CD14-positive monocyte (primary cell): ENCODE results near the gene GAK. TPM values are rescaled to one million over a fixed set of nuclear protein-coding genes. Genes with fewer than 3 reads are reported as not detected.
"Not testable (repeated sequence)": the region's sequence is repeated elsewhere in the genome, so short reads cannot be mapped to it uniquely, and the experiment has no call there.

Experiments used
- DNase-seq, 3 donors: peaks; one replicate each; pipeline ENCODE4 v3.0.0-alpha.2; 2011 to 2022
- H2AFZ ChIP-seq: 2 replicates; pipeline ENCODE4 v1.6.0; 2012; ENCODE audit warnings: mild to moderate bottlenecking, low read depth, low read length, inconsistent platforms; ENCODE audit not compliant: insufficient read depth, poor library complexity, severe bottlenecking
- H3K27ac ChIP-seq, 2 donors: 1 replicate in 1 of 2; 2 replicates in 1 of 2; pipeline ENCODE4 v1.5.1; 2012 to 2013; ENCODE audit warnings: low read length in 2 of 2, control low read depth in 1 of 2, inconsistent platforms in 1 of 2, low read depth in 1 of 2, mild to moderate bottlenecking in 1 of 2
- H3K27me3 ChIP-seq, 2 donors: one replicate each; pipeline versions ENCODE4 v1.6.0 to v1.6.1; 2011 to 2013; ENCODE audit warnings: low read length in 2 of 2; ENCODE audit not compliant: control insufficient read depth in 2 of 2, insufficient read depth in 2 of 2
- H3K36me3 ChIP-seq, 2 donors: replicated peaks in 1 of 2; 1 replicate in 1 of 2; 2 replicates in 1 of 2; pipeline versions ENCODE4 v1.5.1 to v1.6.1; 2012 to 2013; ENCODE audit warnings: low read length in 2 of 2, control low read depth in 1 of 2, inconsistent platforms in 1 of 2, mild to moderate bottlenecking in 1 of 2; ENCODE audit not compliant: insufficient read depth in 2 of 2, control insufficient read depth in 1 of 2
- H3K4me1 ChIP-seq, 2 donors: 1 replicate in 1 of 2; 2 replicates in 1 of 2; pipeline versions ENCODE4 v1.5.1 to v1.6.1; 2012 to 2013; ENCODE audit warnings: low read length in 2 of 2, control low read depth in 1 of 2, inconsistent platforms in 1 of 2, mild to moderate bottlenecking in 1 of 2, moderate library complexity in 1 of 2; ENCODE audit not compliant: insufficient read depth in 2 of 2, control insufficient read depth in 1 of 2
- H3K4me2 ChIP-seq: replicated peaks from 2 replicates; pipeline ENCODE3; 2012; ENCODE audit warnings: low read length, moderate library complexity, mild to moderate bottlenecking; ENCODE audit not compliant: poor library complexity, severe bottlenecking; ENCODE audit errors: extremely low read depth
- H3K4me3 ChIP-seq, 3 experiments: fragments of 200-600 bp in 1 of 3; sonication (generic) in 1 of 3; replicated peaks in 1 of 3; 1 replicate in 2 of 3; 2 replicates in 1 of 3; pipeline ENCODE4 v1.5.1; 2011 to 2013; ENCODE audit warnings: low read length in 3 of 3, mild to moderate bottlenecking in 3 of 3, control low read depth in 2 of 3, low read depth in 2 of 3, inconsistent platforms in 1 of 3, moderate library complexity in 1 of 3
- H3K79me2 ChIP-seq: 2 replicates; pipeline ENCODE4 v1.6.0; 2012; ENCODE audit warnings: mild to moderate bottlenecking, control low read depth, inconsistent platforms, low read length, moderate library complexity; ENCODE audit not compliant: insufficient read depth
- H3K9ac ChIP-seq: 2 replicates; pipeline ENCODE4 v1.6.0; 2017; ENCODE audit warnings: low read length, mild to moderate bottlenecking; ENCODE audit not compliant: insufficient read depth, poor library complexity, severe bottlenecking
- H3K9me3 ChIP-seq, 2 donors: replicated peaks in 1 of 2; 1 replicate in 1 of 2; 2 replicates in 1 of 2; pipeline versions ENCODE4 v1.5.1 to v1.6.1; 2012 to 2013; ENCODE audit warnings: low read length in 2 of 2, control low read depth in 1 of 2; ENCODE audit not compliant: control insufficient read depth in 1 of 2, insufficient read depth in 1 of 2
- H4K20me1 ChIP-seq: 2 replicates; pipeline ENCODE4 v1.6.0; 2012; ENCODE audit warnings: mild to moderate bottlenecking, low read length, control low read depth, moderate library complexity; ENCODE audit not compliant: insufficient read depth
- H3K27ac Mint-ChIP-seq, 7 donors: one replicate each; pipeline ENCODE4 v1.8.0; 2020; ENCODE audit warnings: mild to moderate bottlenecking in 7 of 7, mixed read lengths in 7 of 7, moderate library complexity in 6 of 7, inconsistent platforms in 2 of 7
- H3K27me3 Mint-ChIP-seq, 3 donors: one replicate each; pipeline ENCODE4 v1.8.0; 2021 to 2022; ENCODE audit warnings: low read depth in 3 of 3, mild to moderate bottlenecking in 3 of 3, mixed read lengths in 3 of 3, moderate library complexity in 3 of 3, inconsistent platforms in 1 of 3
- H3K36me3 Mint-ChIP-seq, 2 donors: one replicate each; pipeline ENCODE4 v1.8.0; 2020; ENCODE audit warnings: mixed read lengths in 2 of 2, inconsistent platforms in 1 of 2, mild to moderate bottlenecking in 1 of 2
- H3K4me1 Mint-ChIP-seq: one replicate; pipeline ENCODE4 v1.8.0; 2020; ENCODE audit warnings: mild to moderate bottlenecking, mixed read lengths
- H3K4me3 Mint-ChIP-seq, 2 donors: one replicate each; pipeline ENCODE4 v1.8.0; 2020; ENCODE audit warnings: mild to moderate bottlenecking in 2 of 2, mixed read lengths in 2 of 2, moderate library complexity in 1 of 2
- H3K9me3 Mint-ChIP-seq, 7 donors: one replicate each; pipeline ENCODE4 v1.8.0; 2020 to 2022; ENCODE audit warnings: mixed read lengths in 7 of 7, mild to moderate bottlenecking in 6 of 7, moderate library complexity in 6 of 7, inconsistent platforms in 2 of 7
- CTCF ChIP-seq: fragments of 200-600 bp; IDR thresholded peaks from one replicate; pipeline ENCODE4 v1.8.0; 2022; ENCODE audit warnings: antibody characterized with exemption, mild to moderate bottlenecking
- WGBS: methylation state at CpG from one replicate; pipeline ENCODE4 v1.1.5; 2013; ENCODE audit warnings: missing lambda C conversion rate; ENCODE audit not compliant: insufficient coverage; 5-methylcytosine and 5-hydroxymethylcytosine counted together
- intact Hi-C, 2 donors: fragments of 100-400 bp; cut with micrococcal nuclease; formaldehyde crosslinking; loops; one replicate each; pipeline versions ENCODE4 v1.15.0 to v1.15.1; 2023
- polyA plus RNA-seq, 3 donors: library from polyadenylated mRNA; depleted of rRNA in 1 of 3; unstranded in 2 of 3; stranded (reverse) in 1 of 3; fragments of 300-500 nt in 2 of 3; fragments of >200 nt in 1 of 3; fragmentation: Illumina TruSeq in 2 of 3; gene quantifications; 1 replicate in 2 of 3; 2 replicates in 1 of 3; pipeline ENCODE4 v1.2.3, GENCODE V29; 2012 to 2021

GAK gene
- polyA plus RNA-seq, 3 donors, result 40.3 to 88.7 (median 54.9) TPM

GRCh38 chr4:946103-946450, 14.0 kb upstream of the GAK start:
- H3K27me3 Mint-ChIP-seq, result peaks cover 0 to 14% (median 2%) of the 10 kb centered on the region in 3 donors
- Histone ChIP-seq H3K4me3 (no peak overlapping the region), H2AFZ (no peak overlapping the region), H4K20me1 (peaks cover 54% of the 10 kb centered on the region), H3K27ac (no peak overlapping the region), H3K9ac (no peak overlapping the region), H3K79me2 (peaks cover 20% of the 10 kb centered on the region), H3K4me2 (no peak overlapping the region), H3K27me3 (peaks cover 0 to 4% of the 10 kb centered on the region in 2 donors), H3K4me1 (no peaks in the 10 kb centered on the region), H3K36me3 (peaks cover 6 to 13% of the 10 kb centered on the region in 2 donors), H3K9me3 (no peaks in the 10 kb centered on the region)
- H3K9me3 Mint-ChIP-seq, result peaks cover 0 to 2% (median 0%) of the 10 kb centered on the region in 7 donors
- DNase-seq, result no peak
- peaks cover 24 to 29% of the 10 kb centered on the region in 2 donors for H3K36me3 Mint-ChIP-seq
- peaks cover 3% of the 10 kb centered on the region for H3K4me1 Mint-ChIP-seq
- TF ChIP-seq CTCF, result no peak
- 84% methylated on average over 8 of the region's 9 CpGs for WGBS
- intact Hi-C loops, result no loop called here
- H3K4me3 Mint-ChIP-seq, result peak overlapping the region in 1 of 2 donors; percentile 13
- peak overlapping the region in 1 of 7 donors; percentile 40 for H3K27ac Mint-ChIP-seq

- H3K79me2 ChIP-seq, result peaks cover 20% of the 10 kb centered on the region
- intact Hi-C loops, result no loop called here
- H3K36me3 ChIP-seq, result peaks cover 6 to 12% of the 10 kb centered on the region in 2 donors
- H3K27me3 Mint-ChIP-seq, result peaks cover 0 to 14% (median 2%) of the 10 kb centered on the region in 3 donors
- peak overlapping the region in 1 of 2 donors; percentile 51 for H3K4me3 Mint-ChIP-seq
- no peak for TF ChIP-seq CTCF
- H3K27ac Mint-ChIP-seq, result no peak overlapping the region
- H3K9me3 Mint-ChIP-seq, result peaks cover 0 to 2% (median 0%) of the 10 kb centered on the region in 7 donors
- H3K27me3 ChIP-seq, result peaks cover 0 to 4% of the 10 kb centered on the region in 2 donors
- H3K4me1 Mint-ChIP-seq, result peaks cover 5% of the 10 kb centered on the region
- no peaks in the 10 kb centered on the region for H3K9me3 ChIP-seq
- no peak overlapping the region for H3K4me2 ChIP-seq
- 89% methylated on average over 20 of the region's 28 CpGs for WGBS
- H4K20me1 ChIP-seq, result peaks cover 54% of the 10 kb centered on the region
- peaks cover 1 to 2% of the 10 kb centered on the region in 2 donors for H3K4me1 ChIP-seq
- no peak overlapping the region for H3K27ac ChIP-seq
- DNase-seq, result no peak
- no peak overlapping the region for H3K4me3 ChIP-seq
- no peak overlapping the region for H2AFZ ChIP-seq
- no peak overlapping the region for H3K9ac ChIP-seq
- peaks cover 24 to 26% of the 10 kb centered on the region in 2 donors for H3K36me3 Mint-ChIP-seq
These were observed 13.4 kb upstream of the GAK start for GRCh38 chr4:945274-946102.

GRCh38 chr4:939508-939907, 7.4 kb upstream of the GAK start:
- H3K27me3 ChIP-seq, H3K9me3 Mint-ChIP-seq, H3K27ac ChIP-seq, H4K20me1 ChIP-seq, H3K27ac Mint-ChIP-seq, H2AFZ ChIP-seq, H3K4me2 ChIP-seq, DNase-seq, H3K4me3 ChIP-seq, H3K9me3 ChIP-seq, H3K9ac ChIP-seq, H3K4me3 Mint-ChIP-seq, H3K27me3 Mint-ChIP-seq: not testable (repeated sequence)
- no CpG with 5 or more reads among the region's 4 CpGs for WGBS
- Histone ChIP-seq H3K36me3 (peaks cover 3 to 12% of the 10 kb centered on the region in 2 donors), H3K79me2 (peaks cover 44% of the 10 kb centered on the region), H3K4me1 (peaks cover 36 to 40% of the 10 kb centered on the region in 2 donors)
- intact Hi-C loops, result loop anchor here (5.0 to 10.0 kb wide), 2 partner anchors 33 to 245 kb away; partner anchors contain the start of gene DGKQ (in 1 of the 2)
- peaks cover 6 to 13% of the 10 kb centered on the region in 2 donors for H3K36me3 Mint-ChIP-seq
- peaks cover 47% of the 10 kb centered on the region for H3K4me1 Mint-ChIP-seq
